NCI-H345 treated with DMSO at 0.1 percent for 48 hours (cell line): ENCODE data around the gene NAA40.

ENCODE experiments used
- DNase-seq: peaks from one replicate; lab custom pipeline; 2025; ENCODE audit not compliant: unreplicated experiment; lab: John Stamatoyannopoulos, UW

NAA40 gene

GRCh38 chr11:63985812-63986155 is 47.0 kb downstream of the NAA40 start:
- DNase-seq = no peak

GRCh38 chr11:63986156-63986931 is 47.5 kb downstream of the NAA40 start, which contains the start of gene OTUB1:
TSS of gene OTUB1 (plus strand) at chr11:63986438. CDS start at chr11:63986457, 19 bp downstream.
- peak; percentile 77 for DNase-seq

GRCh38 chr11:63986932-63987513 is 48.2 kb downstream of the NAA40 start:
- DNase-seq = no peak

GRCh38 chr11:63991558-63991957 is 52.8 kb downstream of the NAA40 start:
- DNase-seq = no peak

GRCh38 chr11:63993100-63993499 is 54.3 kb downstream of the NAA40 start:
- DNase-seq = no peak

- no peak for DNase-seq
Measured at GRCh38 chr11:63993993-63994392, 55.2 kb downstream of the NAA40 start.

GRCh38 chr11:63996512-63996911 is 57.7 kb downstream of the NAA40 start:
- DNase-seq = no peak

- DNase-seq = no peak
Measured at GRCh38 chr11:63997104-63997700, 58.4 kb downstream of the NAA40 start.

- no peak for DNase-seq
Measured at GRCh38 chr11:63997801-63998337, 59.1 kb downstream of the NAA40 start.

- no peak for DNase-seq
Measured at GRCh38 chr11:63998558-63999348, 60.0 kb downstream of the NAA40 start.

GRCh38 chr11:63999349-64000025 is 60.7 kb downstream of the NAA40 start:
- DNase-seq = peak; percentile 60

GRCh38 chr11:64000026-64000739 is 61.4 kb downstream of the NAA40 start:
- peak; percentile 31 for DNase-seq

GRCh38 chr11:64000740-64001483 is 62.1 kb downstream of the NAA40 start:
- no peak for DNase-seq

GRCh38 chr11:64001484-64002420 is 63.0 kb downstream of the NAA40 start:
- no peak for DNase-seq

GRCh38 chr11:64003807-64004589 is 65.2 kb downstream of the NAA40 start:
- DNase-seq = no peak

GRCh38 chr11:64004590-64004984 is 65.8 kb downstream of the NAA40 start:
- DNase-seq = no peak

- DNase-seq = no peak
Measured at GRCh38 chr11:64005691-64006090, 66.9 kb downstream of the NAA40 start.
